ENCODE measurements around the gene CES3.
"Not testable (repeated sequence)": the region's sequence is repeated elsewhere in the genome, so short reads cannot be mapped to it uniquely, and the experiment has no call there.

CES3 gene

DNA sequence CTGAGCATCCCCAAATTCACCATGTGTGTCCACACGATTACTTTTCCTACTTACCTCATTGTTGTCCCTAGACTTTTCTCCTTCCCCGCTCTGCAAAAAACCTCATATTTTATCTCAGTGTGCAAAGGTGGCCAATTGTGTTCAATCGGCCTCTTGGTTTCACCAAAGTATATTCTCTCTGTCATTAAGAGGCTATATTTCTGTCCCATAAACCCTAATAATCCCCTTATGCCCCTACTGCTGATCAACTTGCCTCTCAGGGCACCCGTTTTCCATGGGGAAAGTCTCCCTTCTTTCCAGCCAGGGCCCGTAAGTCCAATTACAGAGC lies 14.1 kb upstream of the CES3 start:
- TF ChIP-seq ZNF274 (IDR thresholded peaks at IDR 0.05; ENCODE audit: low read depth, low read length), result no peak

DNA sequence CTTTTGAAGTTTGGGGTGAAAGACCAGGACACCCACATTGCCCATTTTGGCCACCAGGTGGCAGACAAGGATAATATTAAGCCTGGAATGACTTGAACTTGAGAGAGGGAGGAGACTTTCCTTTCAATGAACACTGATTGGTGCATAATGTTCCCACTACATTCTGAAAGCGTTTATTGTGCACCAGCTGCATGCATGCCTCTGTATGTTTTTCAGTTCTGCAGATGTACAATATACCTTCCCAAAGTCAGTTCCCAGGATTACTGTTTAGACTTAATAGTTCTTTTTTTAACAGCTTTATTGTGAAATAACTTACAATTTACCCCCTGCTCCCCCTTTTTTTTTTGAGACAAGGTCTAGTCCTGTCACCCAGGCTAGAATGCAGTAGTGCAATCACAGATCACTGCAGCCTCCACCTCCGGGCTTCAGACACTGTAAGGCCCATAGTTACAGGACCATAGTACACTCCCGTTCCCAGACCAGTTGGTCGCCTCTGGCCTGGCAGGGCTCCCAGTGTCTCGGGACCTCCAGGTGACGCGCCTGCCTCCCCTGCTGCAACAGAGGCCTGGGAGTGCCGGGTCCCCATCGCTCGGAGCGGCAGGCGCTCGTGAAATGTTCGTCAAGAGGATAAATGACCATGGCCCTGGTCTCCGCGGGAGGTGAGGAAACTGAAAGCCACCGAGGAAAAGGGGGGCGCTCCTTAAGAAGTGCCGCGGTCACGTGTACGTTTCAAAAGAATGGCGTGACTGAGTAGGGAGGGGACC lies 13.6 kb upstream of the CES3 start:
- peak overlapping the region; percentile 48; the same call in 1 of the 2 replicates for H3K4me3 ChIP-seq (ENCODE audit: low read length)
- no peak for TF ChIP-seq ZNF274 (IDR thresholded peaks at IDR 0.05; ENCODE audit: low read depth, low read length)

More for the DNA sequence above, 14.1 kb upstream of the CES3 start:
- no peak overlapping the region for H3K4me3 ChIP-seq (ENCODE audit: low read length)

DNA sequence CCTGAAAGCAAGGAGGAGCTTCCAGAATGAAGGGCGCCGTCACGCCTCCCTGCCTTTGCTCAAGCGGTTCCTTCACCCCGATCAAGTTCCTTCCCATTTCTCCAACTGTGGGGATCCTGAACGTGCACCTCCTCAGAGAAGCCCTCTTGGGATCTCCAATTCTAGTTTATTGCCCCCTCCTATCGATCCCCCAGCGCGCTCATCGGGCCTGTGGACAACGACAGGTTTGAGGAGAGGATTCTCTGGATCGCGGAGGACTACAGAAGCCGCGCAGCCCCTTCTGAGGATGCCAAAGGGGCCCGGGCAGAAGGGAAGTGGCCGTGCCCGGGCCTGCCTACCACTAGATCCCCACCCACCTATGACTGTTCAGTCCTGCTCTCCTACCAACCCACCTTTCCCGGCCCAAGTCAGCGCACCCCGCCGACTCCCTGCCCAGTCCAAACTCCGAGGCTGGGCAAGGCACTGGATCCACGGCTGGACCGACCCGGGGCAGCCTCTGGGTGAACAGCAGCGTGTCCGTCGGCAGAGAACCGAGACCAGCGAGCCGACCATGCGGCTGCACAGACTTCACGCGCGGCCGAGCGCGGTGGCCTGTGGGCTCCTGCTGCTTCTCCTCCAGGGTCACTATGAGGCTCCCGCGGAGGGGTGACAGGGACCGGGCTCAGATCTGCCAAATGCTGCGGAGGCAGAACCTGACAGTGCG lies 12.8 kb upstream of the CES3 start:
- H3K4me3 ChIP-seq (ENCODE audit: low read length), result peak overlapping the region; percentile 48; the same call in 1 of the 2 replicates
- TF ChIP-seq ZNF274 (IDR thresholded peaks at IDR 0.05; ENCODE audit: low read depth, low read length), result no peak

DNA sequence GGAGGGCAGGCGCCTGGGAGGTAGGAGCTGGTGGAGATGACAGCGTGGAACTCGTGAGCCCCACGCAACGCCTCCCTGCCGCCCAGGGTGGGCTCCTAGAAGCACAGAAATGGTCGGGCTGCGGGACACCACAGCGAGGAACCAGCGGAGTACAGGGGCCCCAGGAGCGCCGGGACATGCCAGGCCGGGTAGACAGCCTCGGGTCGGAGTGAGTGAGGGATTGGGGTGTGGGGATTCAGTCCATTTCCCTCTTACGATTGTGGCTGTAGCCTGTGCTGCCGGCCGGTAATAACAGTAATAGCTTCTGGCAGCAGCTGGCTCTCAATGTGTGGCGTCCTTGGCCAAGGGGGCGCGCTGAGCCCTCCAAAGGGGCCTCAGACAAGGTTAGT lies 12.2 kb upstream of the CES3 start:
- TF ChIP-seq ZNF274 (IDR thresholded peaks at IDR 0.05; ENCODE audit: low read depth, low read length), result no peak
- no peak overlapping the region for H3K4me3 ChIP-seq (ENCODE audit: low read length)

DNA sequence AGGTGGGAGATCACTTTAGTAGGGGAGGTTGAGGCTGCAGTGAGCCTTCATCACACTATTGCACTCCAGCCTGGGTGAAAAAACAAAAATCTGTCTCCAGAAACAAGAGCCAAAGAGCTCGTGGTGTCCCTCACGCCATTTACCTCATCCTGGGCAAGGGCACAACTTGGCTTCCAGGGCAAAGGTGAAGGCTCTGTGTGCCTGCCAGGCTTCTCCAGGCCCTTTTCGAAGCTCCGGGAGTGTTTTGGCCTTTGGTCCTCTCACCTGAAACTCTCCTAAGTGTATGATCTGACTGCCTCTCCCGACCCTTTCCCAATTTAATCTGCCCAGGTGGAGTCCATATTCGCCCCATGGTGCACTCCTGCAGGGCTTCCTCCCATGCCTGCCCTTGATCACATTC lies 11.6 kb upstream of the CES3 start:
- no peak overlapping the region for H3K4me3 ChIP-seq (ENCODE audit: low read length)
- no peak for TF ChIP-seq ZNF274 (IDR thresholded peaks at IDR 0.05; ENCODE audit: low read depth, low read length)

DNA sequence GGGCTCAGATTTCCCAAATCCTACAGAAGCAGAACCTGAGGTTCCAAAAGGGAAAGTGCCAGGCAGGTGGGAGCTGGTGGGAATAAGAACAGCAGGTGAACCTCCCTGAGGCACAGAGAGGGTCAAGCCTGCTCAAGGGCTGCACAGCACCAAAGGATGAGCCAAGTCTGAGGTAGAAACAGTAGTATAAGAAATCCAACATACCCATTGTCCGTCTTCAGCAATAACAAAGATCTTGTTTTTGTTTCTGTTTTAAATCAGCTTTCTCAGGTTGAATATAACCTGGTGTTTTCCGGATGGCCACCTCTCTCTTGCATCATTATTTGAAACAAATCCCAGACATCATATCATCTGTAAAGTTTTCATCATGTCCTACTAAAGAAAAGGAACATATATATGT lies 10.6 kb upstream of the CES3 start:
- TF ChIP-seq ZNF274 (IDR thresholded peaks at IDR 0.05; ENCODE audit: low read depth, low read length), result no peak
- no peak overlapping the region for H3K4me3 ChIP-seq (ENCODE audit: low read length)

DNA sequence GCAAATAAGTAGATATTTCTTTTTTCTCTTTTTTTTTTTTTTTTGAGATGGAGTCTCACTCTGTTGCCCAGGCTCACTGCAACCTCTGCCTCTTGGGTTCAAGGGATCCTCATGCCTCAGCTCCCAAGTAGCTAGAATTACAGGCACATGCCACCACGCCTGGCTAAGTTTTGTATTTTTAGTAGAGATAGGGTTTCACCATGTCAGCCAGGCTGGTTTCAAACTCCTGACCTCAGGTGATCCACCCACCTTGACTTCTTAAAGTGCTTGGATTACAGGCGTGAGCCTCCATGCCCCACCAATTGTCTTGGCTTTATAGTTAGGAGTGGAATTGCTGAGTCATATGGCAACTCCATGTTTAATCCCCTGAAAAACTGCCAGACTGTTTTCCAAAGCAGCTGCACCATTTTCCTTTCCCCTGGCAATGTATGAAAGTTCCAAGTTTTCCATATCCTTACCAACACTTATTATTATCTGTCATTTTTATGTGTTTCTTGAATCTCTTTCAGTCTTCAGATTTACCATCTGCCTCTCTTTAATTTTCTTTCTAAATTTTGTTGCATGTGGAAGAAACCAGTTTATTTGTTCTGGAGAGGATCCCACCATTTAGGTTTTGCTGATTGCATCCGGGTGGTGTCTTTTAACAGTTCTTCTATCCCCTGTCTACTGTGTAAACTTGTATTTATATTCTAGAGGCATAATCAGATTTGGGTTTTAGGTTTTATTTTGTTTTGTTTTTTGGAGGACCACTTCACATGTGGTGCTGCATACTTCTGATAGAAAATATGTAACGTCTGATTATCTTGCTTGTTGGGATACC lies 9.9 kb upstream of the CES3 start:
- no peak for TF ChIP-seq ZNF274 (IDR thresholded peaks at IDR 0.05; ENCODE audit: low read depth, low read length)

DNA sequence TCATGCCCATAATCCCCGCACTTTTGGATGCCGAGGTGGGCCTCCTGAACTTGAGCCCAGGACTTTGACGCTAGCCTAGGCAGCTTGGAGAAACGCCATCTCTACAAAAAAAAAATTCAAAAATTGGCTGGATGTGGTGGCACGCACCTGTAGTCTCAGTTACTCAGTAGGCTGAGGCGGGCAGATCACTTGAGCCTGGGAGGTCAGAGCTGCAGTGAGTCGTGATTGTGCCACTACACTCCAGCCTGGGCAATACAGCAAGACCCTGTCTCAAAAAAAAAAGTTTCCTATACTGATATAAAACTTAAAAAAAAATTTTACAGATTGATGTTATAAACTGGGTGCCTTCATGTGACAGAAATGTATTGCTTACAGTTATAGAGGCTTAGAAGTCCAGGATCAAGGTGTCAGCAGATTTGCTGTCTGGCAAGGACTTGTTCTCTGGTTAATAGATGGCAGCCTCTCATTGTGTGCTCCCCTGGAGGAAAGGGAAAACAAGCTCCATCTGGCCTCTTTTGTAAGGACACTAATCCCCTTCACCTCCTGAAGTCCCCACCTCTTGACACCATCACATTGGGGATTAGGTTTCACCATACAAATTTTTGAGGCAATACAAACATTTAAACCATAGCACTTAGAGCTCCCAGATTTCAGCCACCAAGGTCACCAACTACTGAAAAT lies 8.5 kb upstream of the CES3 start:
- H3K4me3 ChIP-seq (ENCODE audit: low read length), result no peak overlapping the region
- no peak for TF ChIP-seq ZNF274 (IDR thresholded peaks at IDR 0.05; ENCODE audit: low read depth, low read length)

More for the DNA sequence above, 9.9 kb upstream of the CES3 start:
- H3K4me3 ChIP-seq (ENCODE audit: low read length), result no peak overlapping the region

DNA sequence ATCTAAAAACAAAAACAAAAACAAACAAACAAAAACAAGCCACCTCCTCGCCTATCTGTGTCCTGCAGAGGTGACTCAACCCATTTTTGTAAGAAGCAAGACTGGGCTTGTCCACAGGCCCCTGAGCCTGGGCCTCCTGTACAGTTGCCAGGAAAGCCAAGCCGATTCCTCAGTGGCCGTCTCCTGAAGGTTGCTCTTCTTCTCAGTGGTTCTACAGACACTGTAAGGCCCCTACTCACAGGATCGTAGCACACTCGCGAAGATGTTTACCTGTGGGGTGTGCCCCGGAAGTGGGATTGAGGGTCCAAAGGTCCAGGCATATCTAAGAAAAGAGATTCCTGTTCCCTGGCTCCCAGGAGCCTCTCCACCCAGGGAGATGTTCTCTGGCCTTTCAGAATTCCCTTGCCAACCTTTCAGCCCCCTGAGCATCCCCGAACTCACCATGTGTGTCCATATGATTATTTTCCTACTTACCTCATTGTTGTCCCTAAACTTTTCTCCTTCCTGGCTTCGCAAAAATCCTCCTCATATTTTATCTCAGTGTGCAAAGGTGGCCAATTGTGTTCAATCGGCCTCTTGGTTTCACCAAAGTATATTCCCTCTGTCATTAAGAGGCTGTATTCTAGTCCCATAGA lies 7.5 kb upstream of the CES3 start:
- TF ChIP-seq ZNF274 (IDR thresholded peaks at IDR 0.05; ENCODE audit: low read depth, low read length), result no peak
- no peak overlapping the region for H3K4me3 ChIP-seq (ENCODE audit: low read length)

DNA sequence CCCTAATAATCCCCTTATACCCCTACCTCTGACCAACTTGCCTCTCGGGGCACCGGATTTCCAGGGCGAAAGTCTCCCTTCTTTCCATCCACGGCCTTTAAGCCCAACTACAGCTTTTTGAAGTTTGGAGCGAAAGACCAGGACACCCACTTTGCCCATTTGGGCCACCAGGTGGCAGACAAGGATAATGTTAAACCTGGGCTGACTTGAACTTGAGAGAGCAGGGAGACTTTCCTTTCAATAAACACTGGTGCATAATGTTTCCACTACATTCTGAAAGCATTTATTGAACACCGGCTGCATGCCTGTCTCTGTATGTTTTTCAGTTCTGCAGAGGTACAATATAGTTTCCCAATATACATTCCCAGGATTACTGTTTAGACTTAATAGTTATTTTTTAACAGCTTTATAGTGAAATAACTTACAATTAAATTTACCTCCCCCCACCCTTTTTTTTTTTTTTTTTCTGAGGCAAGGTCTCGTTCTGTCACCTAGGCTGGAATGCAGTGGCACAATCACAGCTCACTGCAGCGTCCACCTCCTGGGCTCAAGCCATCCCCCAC lies 6.9 kb upstream of the CES3 start:
- TF ChIP-seq ZNF274 (IDR thresholded peaks at IDR 0.05; ENCODE audit: low read depth, low read length), result no peak
- no peak overlapping the region for H3K4me3 ChIP-seq (ENCODE audit: low read length)

DNA sequence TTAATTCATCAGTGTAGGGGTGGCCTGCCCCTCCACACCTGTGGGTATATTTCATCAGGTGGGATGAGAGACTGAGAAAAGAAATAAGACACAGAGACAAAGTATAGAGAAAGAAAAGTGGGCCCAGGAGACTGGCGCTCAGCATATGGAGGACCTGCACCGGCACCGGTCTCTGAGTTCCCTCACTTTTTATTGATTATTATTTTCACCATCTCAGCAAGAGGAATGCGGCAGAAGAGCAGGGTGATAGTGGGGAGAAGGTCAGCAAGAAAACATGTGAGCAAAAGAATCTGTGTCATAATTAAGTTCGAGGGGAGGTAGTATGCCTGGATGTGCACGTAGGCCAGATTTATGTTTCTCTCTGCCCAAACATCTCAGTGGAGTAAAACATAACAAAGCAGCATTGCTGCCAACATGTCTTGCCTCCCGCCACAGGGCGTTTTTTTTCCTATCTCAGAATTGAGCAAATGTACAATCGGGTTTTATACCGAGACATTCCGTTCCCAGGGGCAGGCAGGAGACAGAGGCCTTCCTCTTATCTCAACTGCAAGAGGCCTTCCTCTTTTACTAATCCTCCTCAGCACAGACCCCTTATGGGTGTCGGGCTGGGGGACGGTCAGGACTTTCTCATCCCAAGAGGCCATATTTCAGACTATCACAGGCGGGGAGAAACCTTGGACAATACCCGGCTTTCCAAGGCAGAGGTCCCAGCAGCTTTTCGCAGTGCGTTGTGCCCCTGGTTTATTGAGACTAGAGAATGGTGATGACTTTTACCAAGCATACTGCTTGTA lies 5.5 kb upstream of the CES3 start:
- not testable (repeated sequence) for H3K4me3 ChIP-seq (ENCODE audit: low read length)

DNA sequence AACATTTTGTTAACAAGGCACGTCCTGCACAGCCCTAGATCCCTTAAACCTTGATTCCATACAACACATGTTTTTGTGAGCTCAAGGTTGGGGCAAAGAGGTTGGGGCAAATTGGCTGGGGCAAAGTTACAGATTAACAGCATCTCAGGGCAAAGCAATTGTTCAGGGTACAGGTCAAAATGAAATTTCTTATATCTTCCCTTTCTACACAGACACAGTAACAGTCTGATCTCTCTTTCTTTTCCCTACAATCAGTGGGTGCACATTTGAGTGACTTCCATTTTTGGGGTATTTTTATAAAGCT lies 5.0 kb upstream of the CES3 start:
- not testable (repeated sequence) for H3K4me3 ChIP-seq (ENCODE audit: low read length)

Data from GM08714 (cell line).